Skin epidermis (tissue), 12 donors: ENCODE data around the gene MRPS18C.

Source experiments
- H3K27ac ChIP-seq, 21 experiments: fragments of 200-600 bp; sonication (generic) in 11 of 21; one replicate each; pipeline ENCODE4 v1.5.0; 2020; ENCODE audit warnings: mild to moderate bottlenecking in 3 of 21, inconsistent platforms in 2 of 21, moderate library complexity in 2 of 21
- H3K4me3 ChIP-seq, 7 experiments: fragments of 200-600 bp; sonication (generic) in 2 of 7; one replicate each; pipeline ENCODE4 v1.5.0; 2020; ENCODE audit warnings: inconsistent platforms in 2 of 7, mild to moderate bottlenecking in 2 of 7, moderate library complexity in 1 of 7

MRPS18C gene

DNA sequence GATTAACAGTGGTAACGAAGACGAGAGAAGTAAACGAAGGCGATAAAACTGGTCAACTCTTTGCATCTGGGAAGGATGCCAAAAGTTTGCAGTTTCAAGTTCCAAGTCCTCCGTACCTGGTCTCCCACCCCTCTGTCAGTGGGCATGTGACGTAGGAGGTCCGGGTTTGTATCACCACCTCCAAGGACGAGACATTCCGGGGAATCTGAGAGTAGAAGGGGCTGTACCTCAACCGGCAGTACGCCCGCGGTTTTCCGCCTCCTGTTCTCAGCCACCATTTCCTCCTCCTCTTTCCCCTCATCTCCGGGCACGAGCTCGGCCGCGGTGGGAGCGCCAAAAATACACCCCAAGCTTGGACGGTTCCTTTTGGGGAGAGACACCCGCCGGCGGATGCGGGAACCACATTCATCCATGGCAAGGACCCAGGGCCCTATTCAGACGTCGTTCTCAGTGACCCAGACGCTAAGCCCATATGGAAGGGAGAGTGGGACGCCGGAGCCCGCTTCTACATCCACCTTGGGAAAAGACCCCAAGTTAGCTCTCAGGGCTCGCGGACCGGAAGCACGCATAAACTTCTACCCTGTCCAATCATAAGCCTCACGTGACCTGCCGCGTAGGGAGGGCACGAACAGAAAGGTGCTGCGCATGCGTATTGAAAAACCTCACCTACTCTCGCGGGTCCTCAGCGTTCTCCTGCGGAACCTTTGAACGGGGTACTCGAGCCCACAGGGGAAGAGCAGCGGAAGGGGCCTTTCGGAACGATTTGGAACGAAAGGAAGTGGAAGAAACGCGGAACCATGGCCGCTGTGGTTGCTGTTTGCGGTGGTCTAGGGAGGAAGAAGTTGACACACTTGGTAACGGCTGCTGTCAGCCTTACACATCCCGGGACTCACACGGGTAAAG lies at the start of gene MRPS18C, which contains the start of gene HELQ:
TSS of gene MRPS18C (plus strand) at position 778 of the 903 bp plus-strand sequence. CDS start at position 798, 20 bp downstream.
TSS of gene HELQ (minus strand) at position 543 of the 903 bp plus-strand sequence. CDS start at position 413, 130 bp downstream.
- peak within 1 kb of the TSS; percentile 82 to 99 (median 96) for H3K27ac ChIP-seq
- peak within 1 kb of the TSS; percentile 54 to 96 (median 81) for H3K4me3 ChIP-seq

DNA sequence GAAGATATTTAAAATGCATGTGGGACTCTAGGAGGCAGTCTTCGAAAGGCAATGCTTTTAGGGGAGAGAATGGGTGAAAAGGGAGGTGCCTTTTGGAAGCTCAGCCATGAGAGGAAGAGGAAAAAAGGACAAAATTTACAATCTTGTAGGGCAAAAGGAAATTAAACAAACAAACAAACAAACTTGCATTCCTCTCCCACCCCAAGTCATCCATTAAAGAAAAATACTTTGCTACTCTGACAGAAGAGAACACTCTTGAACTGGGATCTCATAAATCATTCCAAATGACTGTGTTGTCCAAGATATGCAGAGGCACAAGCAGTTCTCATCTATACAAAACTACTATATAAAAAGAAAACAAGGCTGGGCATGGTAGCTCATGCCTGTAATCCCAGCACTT lies 47.0 kb upstream of the MRPS18C start:
- Histone ChIP-seq H3K27ac (no peak overlapping the region), H3K4me3 (no peak overlapping the region)

DNA sequence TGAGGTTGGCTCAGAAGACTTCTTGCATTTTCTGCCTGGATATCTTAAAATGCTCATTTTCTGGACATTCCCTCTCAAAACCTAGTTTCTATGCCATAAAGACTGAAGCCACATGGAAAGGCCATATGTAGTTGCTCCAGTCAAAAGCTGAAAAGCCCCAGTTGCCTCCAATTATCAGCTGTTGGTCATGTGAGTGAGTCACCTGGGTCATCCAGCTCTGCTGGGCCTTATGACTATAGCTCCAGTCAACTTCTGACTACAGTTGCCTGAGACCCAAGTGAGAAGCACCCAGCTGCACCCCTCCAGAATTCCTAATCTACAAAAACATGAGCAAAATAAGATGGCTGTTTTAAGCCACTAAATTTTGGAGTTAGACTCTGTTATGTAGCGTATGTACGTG lies 42.2 kb upstream of the MRPS18C start:
- Histone ChIP-seq H3K27ac (no peak overlapping the region), H3K4me3 (no peak overlapping the region)

DNA sequence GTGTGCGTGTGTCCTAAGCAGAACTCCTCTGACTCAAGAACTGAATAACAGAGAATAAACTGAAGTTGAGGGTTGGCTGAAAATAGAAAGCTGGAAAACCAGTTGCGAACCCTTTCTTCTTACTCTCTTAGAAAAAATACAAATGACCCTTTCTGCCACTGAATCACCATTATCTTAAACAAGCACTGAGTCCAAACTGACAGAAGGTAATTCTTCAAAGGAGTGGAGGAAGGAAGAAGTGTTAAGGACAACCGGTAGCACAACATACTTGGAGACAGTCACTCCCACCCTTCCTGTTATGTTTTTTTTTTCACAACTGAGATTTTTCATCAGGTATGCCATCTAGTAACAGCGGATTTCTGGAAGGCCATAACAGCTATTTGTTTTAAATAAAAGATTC lies 38.3 kb upstream of the MRPS18C start:
- no peak overlapping the region for H3K27ac ChIP-seq
- H3K4me3 ChIP-seq: no peak overlapping the region

DNA sequence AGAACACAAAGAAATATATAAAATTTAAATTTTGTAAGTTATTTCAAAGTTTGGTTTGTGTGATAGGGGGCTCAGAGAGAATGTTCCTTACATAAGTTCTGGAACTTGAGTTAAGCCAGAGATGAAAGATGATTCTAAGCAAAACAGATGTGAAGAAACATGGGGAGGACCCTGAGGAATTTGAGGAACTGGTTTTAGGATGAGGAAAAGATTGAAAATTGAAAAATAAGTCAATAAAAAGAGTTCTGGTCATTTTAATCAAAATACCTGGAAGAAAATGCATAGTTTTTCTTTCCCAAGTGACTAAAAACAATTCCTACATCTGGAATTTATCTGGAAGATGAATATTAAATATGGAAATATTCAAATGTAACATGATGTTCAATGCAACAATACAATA lies 37.6 kb upstream of the MRPS18C start:
- Histone ChIP-seq H3K4me3 (no peak overlapping the region), H3K27ac (no peak overlapping the region)

DNA sequence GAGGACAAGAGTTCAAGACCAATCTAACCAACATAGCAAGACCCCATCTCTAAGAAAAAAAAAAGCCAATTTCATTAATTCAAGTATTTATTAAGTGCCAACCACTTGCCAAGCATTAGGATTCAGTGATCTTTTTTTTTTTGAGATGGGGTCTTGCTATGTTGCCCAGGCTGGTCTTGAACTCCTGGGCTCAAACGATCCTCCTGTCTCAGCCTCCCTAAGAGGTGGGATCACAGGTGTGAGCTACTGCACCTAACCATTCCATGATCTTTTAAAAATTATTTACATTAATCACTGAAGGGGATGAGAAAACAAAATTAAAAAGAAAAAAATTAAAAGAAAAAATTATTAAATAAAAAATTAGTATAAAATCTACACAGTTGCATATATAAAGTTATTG lies 24.7 kb upstream of the MRPS18C start:
- no peak overlapping the region for H3K4me3 ChIP-seq
- no peak overlapping the region for H3K27ac ChIP-seq

DNA sequence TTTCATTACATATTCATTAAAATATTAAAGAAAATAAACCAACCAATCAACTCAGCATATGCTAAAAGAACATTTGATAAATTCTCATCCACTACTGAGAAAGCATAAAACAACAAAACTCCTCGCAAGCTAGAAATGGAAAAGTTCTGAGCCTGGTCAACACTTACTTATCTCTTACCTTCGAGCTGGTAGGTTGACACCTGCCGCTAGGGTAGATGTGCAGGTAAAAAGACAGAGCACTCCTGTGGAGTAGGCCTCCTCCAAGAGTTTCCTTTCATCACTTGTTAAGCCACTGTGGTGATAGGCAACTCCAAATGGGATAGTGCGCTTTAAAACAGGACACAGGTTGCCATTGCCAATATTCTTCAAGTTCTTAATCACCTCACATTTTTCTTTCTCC lies 19.2 kb upstream of the MRPS18C start:
- no peak overlapping the region for H3K27ac ChIP-seq
- H3K4me3 ChIP-seq: no peak overlapping the region

DNA sequence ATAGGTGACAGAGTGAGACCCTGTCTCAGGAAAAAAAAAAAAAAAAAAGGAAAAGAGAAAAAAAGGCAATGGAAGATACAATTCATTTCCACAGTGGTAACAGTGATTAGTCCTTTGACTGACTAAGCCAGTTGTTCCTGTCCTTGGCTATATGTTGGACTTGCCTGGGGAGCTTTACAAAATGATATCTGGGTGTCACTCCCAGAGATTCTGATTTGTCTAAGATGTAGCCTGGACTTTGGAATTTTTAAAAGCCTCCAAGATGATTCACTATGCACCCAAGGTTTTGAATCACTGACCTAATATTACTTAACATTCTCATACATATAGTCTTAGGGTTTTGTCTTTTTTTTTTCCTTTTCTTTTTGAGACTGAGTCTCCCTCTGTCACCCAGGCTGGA lies 17.1 kb upstream of the MRPS18C start:
- Histone ChIP-seq H3K4me3 (no peak overlapping the region), H3K27ac (no peak overlapping the region)

DNA sequence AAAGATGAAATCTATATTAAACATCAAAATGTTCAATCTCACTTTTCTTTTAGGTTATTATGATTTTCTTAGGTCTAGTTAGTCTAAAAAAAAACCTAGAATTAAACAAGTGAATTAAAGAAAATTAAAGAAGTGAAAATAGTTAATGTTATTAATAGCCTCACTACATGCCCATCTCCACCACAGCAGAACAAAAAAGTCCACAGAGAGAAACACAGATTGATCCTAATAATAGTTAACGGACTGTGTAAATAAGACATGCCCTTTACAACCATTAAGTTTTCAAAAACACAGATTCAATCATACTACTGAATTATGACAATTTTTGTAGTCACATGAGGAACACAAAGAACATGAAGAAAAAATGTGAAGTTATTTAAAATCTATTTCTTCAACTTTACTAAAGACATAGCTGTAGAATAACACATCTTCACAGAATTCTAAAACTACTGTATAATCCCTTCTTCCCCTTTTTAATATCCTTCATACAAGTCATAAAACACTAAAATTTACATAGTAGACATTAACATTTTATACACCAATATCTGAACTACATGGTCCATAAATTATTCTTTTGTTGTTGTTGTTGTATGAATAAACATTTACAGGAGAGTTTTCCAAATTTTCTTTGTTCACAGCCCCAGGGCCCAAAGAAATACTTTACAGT lies 15.6 kb upstream of the MRPS18C start:
- Histone ChIP-seq H3K4me3 (no peak overlapping the region), H3K27ac (no peak overlapping the region)

DNA sequence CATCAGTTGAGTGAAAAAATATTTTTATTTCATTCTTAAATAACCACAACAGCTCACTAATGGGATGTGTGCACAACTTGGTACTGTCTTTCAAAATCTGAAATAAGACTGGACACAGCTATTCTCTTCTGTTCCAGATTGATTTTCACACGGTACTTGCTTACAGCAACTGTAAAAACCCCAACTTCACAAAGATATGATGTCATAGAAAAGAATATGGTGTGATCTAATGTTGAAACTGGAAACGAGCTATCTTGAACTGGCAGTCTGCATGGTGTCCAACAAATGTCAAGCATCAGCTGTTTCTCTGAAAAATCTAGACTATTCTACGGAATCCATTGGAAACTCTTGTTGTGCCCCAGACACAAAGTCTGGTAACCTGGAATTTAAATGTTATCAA lies 15.0 kb upstream of the MRPS18C start:
- Histone ChIP-seq H3K4me3 (no peak overlapping the region), H3K27ac (no peak overlapping the region)

DNA sequence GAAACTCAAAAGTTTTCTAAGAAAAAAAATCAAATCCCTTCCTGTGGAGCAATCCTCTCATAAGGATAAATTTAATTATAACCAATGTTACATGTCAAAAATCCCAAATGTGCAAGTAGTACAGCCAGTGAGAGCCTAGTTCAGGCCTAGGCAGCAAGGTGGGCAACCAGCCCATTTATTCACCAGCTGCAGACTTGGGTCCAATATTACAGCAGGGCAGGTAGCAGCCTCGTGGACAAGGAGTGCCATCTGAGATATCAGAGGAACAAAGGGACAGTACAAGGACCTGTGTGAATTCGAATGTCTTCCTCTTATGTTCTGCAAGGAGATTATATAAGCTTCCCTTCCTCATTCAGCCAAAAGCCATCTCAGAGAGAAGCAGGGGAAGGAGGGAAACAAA lies 6.8 kb upstream of the MRPS18C start:
- Histone ChIP-seq H3K4me3 (no peak overlapping the region), H3K27ac (no peak overlapping the region)

DNA sequence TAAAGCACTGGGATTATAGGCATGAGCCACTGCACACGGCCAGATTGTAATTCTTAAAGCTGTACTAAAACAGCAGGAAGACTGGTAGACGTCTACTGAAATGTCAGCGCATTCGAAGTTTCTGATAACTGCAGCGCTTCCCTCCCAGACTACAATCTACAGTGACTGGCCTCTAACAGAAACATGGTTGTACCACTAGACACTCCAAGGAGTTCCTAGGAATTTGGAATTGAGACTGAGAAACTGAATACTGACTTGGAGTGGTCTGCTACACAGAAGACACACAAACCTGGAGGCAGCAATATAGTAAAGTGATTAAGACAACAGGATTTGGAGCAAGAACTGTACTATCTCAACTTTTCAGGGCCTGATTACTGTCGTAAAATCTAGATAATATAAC lies 1.2 kb upstream of the MRPS18C start:
- peak overlapping the region; percentile 54 to 96 (median 81) for H3K4me3 ChIP-seq
- peak overlapping the region in 20 of 21 experiments; percentile 83 to 99 (median 96) for H3K27ac ChIP-seq

DNA sequence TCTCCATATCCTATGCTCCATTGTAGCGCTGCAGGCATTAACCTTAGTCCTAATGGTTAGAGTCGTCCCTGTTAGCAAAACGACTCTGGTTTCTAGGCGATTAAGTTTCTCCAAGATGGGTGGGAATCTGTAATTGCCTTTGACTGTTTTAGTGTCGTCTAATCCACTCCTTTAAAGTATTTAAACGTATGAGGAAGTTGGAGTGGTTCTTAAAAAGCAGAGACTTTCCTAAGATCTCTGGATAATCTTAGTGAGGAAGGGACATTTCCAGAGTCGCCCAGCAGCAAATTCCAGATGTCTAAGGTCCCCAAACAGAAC lies 285 bp downstream of the MRPS18C start:
- H3K4me3 ChIP-seq: peak overlapping the region; percentile 54 to 96 (median 81)
- peak overlapping the region; percentile 51 to 99 (median 96) for H3K27ac ChIP-seq

DNA sequence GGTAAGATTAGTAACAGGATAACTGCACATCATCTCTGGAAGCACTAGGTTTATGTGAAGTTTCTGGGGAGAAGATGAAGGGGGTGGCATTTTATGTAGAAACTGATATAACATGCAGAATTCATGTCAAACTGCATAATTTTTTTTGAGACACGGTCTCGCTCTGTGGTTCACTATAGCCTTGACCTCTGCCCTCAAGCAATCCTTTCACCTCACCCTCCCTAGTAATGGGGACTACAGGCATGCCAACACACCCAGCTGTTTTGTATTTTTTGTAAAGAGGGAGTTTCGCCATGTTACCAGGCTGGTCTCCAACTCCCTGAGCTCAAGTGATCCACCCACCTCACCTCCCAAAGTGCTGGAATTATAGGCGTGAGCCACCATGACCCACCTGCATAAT lies 17.6 kb downstream of the MRPS18C start:
- Histone ChIP-seq H3K27ac (no peak overlapping the region), H3K4me3 (no peak overlapping the region)

DNA sequence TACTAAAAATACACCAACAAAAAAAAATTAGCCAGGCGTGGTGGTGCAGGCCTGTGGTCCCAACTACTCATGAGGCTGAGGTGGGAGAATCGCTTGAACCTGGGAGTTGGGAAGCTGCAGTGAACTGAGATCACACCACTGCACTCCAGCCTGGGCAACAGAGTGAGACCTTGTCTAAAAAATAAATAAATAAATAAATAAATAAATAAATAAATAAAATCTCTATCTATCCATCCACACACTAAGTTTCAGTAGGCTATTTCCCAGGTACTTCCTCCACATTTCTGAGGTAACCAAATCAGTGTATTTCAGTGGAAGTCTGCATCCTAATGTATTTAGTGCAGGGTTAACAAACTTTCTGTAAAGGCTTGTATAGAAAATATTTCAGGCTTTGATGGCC lies 18.1 kb downstream of the MRPS18C start:
- H3K4me3 ChIP-seq: no peak overlapping the region
- H3K27ac ChIP-seq: no peak overlapping the region

DNA sequence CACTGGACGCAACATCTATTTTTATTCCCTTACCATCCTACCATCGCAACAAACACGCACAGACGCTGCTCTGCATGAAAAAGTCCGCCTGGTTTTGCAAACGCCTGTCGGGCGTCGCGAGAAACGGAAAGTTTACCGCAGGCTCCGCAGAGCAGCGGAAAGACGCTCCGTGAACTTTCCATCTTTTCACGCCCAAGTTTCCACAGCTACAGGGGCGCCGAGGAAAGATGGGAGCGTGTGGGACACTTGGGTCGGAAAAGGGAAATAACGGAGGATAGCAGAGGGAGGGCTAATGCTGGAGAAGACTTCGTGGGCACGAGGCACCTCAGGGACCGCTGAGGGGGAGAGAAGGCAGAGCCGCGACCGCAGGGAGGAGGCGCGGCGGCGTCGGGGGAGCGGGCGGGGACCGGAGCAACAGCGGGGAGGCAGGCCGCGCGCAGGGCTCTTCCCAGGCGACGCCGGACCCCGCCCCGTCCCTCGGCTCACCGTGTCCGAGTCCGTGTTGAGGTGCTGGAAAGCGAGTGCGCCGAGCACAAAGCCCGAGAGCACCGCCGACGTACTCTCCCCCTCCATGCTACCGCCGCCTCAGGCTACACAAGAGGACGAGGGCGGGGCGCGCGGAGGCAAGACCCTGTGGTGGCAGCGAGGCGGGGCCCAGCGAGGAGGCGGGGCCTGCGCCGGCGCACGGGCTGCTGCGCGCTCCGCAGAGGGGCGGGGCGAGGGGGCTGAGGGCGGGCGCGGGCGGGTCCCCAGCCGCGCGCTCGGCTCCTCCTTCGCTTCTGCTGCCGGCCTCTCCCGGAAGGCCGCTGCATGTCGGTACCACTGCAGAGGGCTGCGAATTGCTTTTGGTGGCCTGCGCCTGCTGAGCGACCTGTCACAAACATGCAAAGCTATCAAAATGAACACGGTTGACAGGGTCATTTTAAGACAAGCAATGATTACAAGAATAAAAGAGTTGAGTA lies 28.9 kb downstream of the MRPS18C start, which contains the start of gene ABRAXAS1:
TSS of gene ABRAXAS1 (minus strand) at position 601 of the 962 bp plus-strand sequence. CDS start at position 573, 28 bp downstream.
- Histone ChIP-seq H3K27ac (peak within 1 kb of the TSS; percentile 38 to 92 (median 84)), H3K4me3 (peak within 1 kb of the TSS; percentile 42 to 86 (median 73))

DNA sequence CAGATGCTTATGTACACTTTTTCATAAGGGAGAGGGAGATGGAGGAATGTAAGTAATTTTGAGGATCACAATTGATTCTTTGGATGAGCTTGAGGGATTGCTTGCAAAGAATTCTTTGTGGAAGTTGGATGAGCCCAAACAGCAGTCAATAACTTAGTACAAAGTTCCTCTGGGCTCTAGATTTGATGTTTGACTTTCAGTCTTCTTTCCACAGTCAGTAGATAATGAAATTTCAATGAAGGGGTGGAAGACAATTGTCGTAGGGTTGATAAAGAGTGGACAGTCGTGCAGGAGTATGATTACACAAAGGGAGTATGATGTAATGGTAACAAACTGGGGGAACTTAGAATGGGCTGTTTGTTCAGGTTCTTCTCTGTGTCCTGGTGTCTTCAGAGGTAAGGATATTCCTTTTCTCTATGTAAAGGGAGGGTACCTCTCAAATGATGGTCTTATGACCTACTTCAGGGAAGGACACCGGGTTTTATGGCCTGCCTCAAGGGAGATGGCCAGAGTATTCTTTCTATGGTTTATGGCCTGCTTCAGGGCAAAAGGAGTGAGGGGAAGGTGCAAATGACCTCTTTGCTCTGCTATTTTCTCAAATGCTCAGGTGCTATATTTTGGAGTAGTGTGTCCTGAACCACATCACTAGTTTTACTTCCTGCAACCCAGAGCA lies 30.7 kb downstream of the MRPS18C start:
- no peak overlapping the region for H3K27ac ChIP-seq
- H3K4me3 ChIP-seq: no peak overlapping the region

DNA sequence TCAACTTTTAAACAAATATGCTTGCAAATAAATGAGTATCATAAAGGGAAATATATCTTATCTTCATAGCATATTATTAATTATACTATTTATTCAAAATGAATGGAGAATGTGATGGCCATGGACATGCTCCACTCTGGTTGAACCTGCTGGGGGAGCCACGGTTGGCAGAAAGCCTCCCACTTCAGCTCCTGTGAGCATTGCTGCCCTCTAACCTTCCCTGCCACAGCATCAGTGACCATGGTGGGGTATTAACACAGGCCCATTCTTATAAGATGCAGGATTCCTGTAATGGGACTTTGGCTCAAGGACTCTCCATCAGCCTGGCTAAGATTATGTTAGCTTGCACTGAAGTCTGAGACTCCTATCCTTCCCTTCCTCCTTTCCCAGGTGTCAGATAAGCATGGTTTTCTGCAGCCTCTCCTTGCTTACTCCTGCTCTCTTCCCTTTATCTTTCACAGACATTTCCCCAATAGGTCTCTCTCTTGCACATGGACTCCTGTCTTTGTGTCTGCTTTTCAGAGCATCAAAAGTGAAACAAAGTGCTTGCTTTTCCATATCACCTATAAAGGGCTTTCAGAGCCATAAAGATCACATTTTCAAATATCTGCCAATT lies 34.0 kb downstream of the MRPS18C start:
- H3K4me3 ChIP-seq: no peak overlapping the region
- no peak overlapping the region for H3K27ac ChIP-seq
